K562 (cell line): ENCODE measurements around the gene PRKCQ. TPM values are rescaled to one million over a fixed set of nuclear protein-coding genes. Genes with fewer than 3 reads are reported as not detected.

ENCODE experiments used
- ATAC-seq: fragments of 200-7000 bp; cut with Tn5 transposase; 3 replicates; pipeline ENCODE4 v1.9.1; 2020; ENCODE audit warnings: moderate library complexity
- BruUV-seq: library from RNA; stranded (reverse); fragments of 400-500 nt; replicated peaks from 2 replicates; lab custom pipeline; 2021; lab: Mats Ljungman, UMichigan
- CTCF ChIA-PET: fragments of 300-600 bp; formaldehyde crosslinking; extraction: SDS; loops from one replicate; lab custom pipeline; 2021; ENCODE audit warnings: low intra/inter-chr PET ratio; lab: Yijun Ruan, JAX
- POLR2A ChIA-PET: fragments of 300-600, 350-650 bp; sonication (Branson Sonifier 250); formaldehyde crosslinking; extraction: SDS; loops from one replicate; lab custom pipeline; 2021; ENCODE audit warnings: antibody characterized with exemption, inconsistent platforms; lab: Yijun Ruan, JAX
- DNase-seq, 4 experiments: peaks; one replicate each; pipeline versions ENCODE4 v3.0.0 to v3.0.0-alpha.2; 2011 to 2018; ENCODE audit warnings: low spot score in 3 of 4, mixed read lengths in 3 of 4; ENCODE audit errors: extremely low read depth in 1 of 4
- FAIRE-seq: peaks from 2 replicates; lab custom pipeline; 2011; peaks lifted over from hg19 to GRCh38; lab: Jason Lieb, UNC
- H2AFZ ChIP-seq: 2 replicates; pipeline ENCODE4 v1.6.0; 2011; ENCODE audit warnings: low read depth, low read length, control low read depth, inconsistent platforms
- H3K27ac ChIP-seq: fragments of 200-600 bp; 3 replicates; pipeline ENCODE4 v1.8.0; 2011; ENCODE audit warnings: low read depth, mild to moderate bottlenecking, control low read depth, inconsistent platforms, low read length, moderate library complexity, mixed read lengths; ENCODE audit errors: extremely low read depth
- H3K27me3 ChIP-seq, 2 experiments: fragments of 300-600 bp in 1 of 2; 2 replicates in 1 of 2; 3 replicates in 1 of 2; pipeline versions ENCODE4 v1.6.0 to v1.8.0; 2011; ENCODE audit warnings: inconsistent platforms in 2 of 2, low read length in 2 of 2, mild to moderate bottlenecking in 1 of 2, mixed read lengths in 1 of 2, moderate library complexity in 1 of 2; ENCODE audit not compliant: control insufficient read depth in 2 of 2, insufficient read depth in 2 of 2
- H3K36me3 ChIP-seq: fragments of 300-600 bp; 3 replicates; pipeline ENCODE4 v1.8.0; 2011; ENCODE audit warnings: mild to moderate bottlenecking, low read length, inconsistent platforms; ENCODE audit not compliant: control insufficient read depth, insufficient read depth
- H3K4me1 ChIP-seq, 2 experiments: fragments of 200-600 bp in 1 of 2; replicated peaks in 1 of 2; 2 replicates in 1 of 2; 3 replicates in 1 of 2; pipeline versions ENCODE4 v1.5.1 to v1.8.0; 2011; ENCODE audit warnings: inconsistent platforms in 2 of 2, low read length in 2 of 2, mild to moderate bottlenecking in 1 of 2, mixed read lengths in 1 of 2, moderate library complexity in 1 of 2; ENCODE audit not compliant: control insufficient read depth in 2 of 2, insufficient read depth in 2 of 2
- H3K4me2 ChIP-seq: 2 replicates; pipeline ENCODE4 v1.6.1; 2011; ENCODE audit warnings: low read length, control low read depth, inconsistent platforms, mixed read lengths; ENCODE audit not compliant: insufficient read depth
- H3K4me3 ChIP-seq: fragments of 200-600 bp; sonication (generic), shearing (Covaris generic); 2 replicates; pipeline ENCODE4 v1.5.1; 2016; ENCODE audit warnings: control low read depth, inconsistent platforms
- H3K79me2 ChIP-seq: fragments of 200-600 bp; 3 replicates; pipeline ENCODE4 v1.8.0; 2011; ENCODE audit warnings: low read length, inconsistent platforms; ENCODE audit not compliant: control insufficient read depth, insufficient read depth
- H3K9ac ChIP-seq, 2 experiments: 2 replicates each; pipeline versions ENCODE4 v1.6.0 to v1.6.1; 2011; ENCODE audit warnings: low read depth in 2 of 2, low read length in 2 of 2, control low read depth in 1 of 2, inconsistent platforms in 1 of 2, mild to moderate bottlenecking in 1 of 2, mixed read lengths in 1 of 2; ENCODE audit not compliant: insufficient read depth in 1 of 2
- H3K9me1 ChIP-seq: one replicate; pipeline ENCODE4 v1.6.0; 2011; ENCODE audit warnings: inconsistent platforms, mild to moderate bottlenecking, low read length, moderate library complexity; ENCODE audit not compliant: control insufficient read depth, insufficient read depth
- H3K9me3 ChIP-seq: replicated peaks from 2 replicates; pipeline ENCODE4 v1.5.1; 2011; ENCODE audit warnings: low read depth, low read length, inconsistent platforms; ENCODE audit not compliant: control insufficient read depth, insufficient read depth
- H4K20me1 ChIP-seq: replicated peaks from 2 replicates; pipeline ENCODE4 v1.6.1; 2011; ENCODE audit warnings: low read length, inconsistent platforms, mixed read lengths; ENCODE audit not compliant: control insufficient read depth, insufficient read depth
- KAT8 ChIP-seq: fragments of 450-650 bp; IDR thresholded peaks from 2 replicates; pipeline ENCODE4 v1.6.1; 2016; ENCODE audit warnings: low read depth, mild to moderate bottlenecking
- SRSF3 ChIP-seq: fragments of 200-400 bp; formaldehyde crosslinking; IDR thresholded peaks from 2 replicates; pipeline ENCODE4 v1.6.1; 2016; ENCODE audit warnings: mild to moderate bottlenecking, low read length, moderate library complexity; ENCODE audit not compliant: insufficient read depth
- ZNF12 ChIP-seq: sonication (generic); formaldehyde crosslinking; IDR thresholded peaks from 2 replicates; pipeline ENCODE4 v1.4.0; 2020; ENCODE audit warnings: mild to moderate bottlenecking, missing genetic modification reagents
- WGBS: fragments of 100-300 bp; shearing (Covaris generic); methylation state at CpG from one replicate; pipeline ENCODE4 v1.1.6; 2016; ENCODE audit warnings: low coverage, mixed read lengths; ENCODE audit not compliant: insufficient coverage; ENCODE audit errors: missing lambda C conversion rate; 5-methylcytosine and 5-hydroxymethylcytosine counted together
- in situ Hi-C: fragments of 300-500 bp; cut with MboI; formaldehyde crosslinking; loops from 4 replicates; pipeline ENCODE4 v1.15.0; 2018; ENCODE audit warnings: inconsistent platforms, mixed read lengths
- intact Hi-C: fragments of 100-400 bp; cut with micrococcal nuclease; formaldehyde crosslinking; loops from 2 replicates; pipeline ENCODE4 v1.14.2; 2022
- polyA plus RNA-seq, 8 experiments: library from polyadenylated mRNA; depleted of rRNA in 4 of 8; stranded (reverse) in 5 of 8; unstranded in 3 of 8; fragments of >200 nt; fragmentation: Nextera tagmentation in 2 of 8; fragmentation: Illumina TruSeq in 1 of 8; extraction: Ambion mirVana in 2 of 8; extraction: Trizol in 1 of 8; gene quantifications; 2 replicates each; pipeline versions ENCODE4 v1.2.1 to v1.2.3, GENCODE V29; 2011 to 2014; ENCODE audit warnings: inconsistent platforms in 1 of 8, missing spikeins in 1 of 8
- total RNA-seq, 7 experiments: library from RNA; depleted of rRNA in 6 of 7; stranded (reverse); fragments of >200 nt in 6 of 7; fragmentation: Illumina TruSeq in 2 of 7; extraction: Trizol in 2 of 7; gene quantifications; 2 replicates each; pipeline versions ENCODE4 v1.2.1 to v1.2.3, GENCODE V29; 2011 to 2021; ENCODE audit warnings: low replicate concordance in 1 of 7
- TF ChIP-seq, protein P1 (sequence below): fragments of 450-650 bp; IDR thresholded peaks from 2 replicates; pipeline ENCODE4 v1.6.1; 2016; ENCODE audit warnings: missing biosample characterization, missing genetic modification characterization
- TF ChIP-seq, protein P2 (sequence below): fragments of 150-350 bp; IDR thresholded peaks from 2 replicates; pipeline ENCODE4 v1.6.1; 2014; ENCODE audit warnings: low read depth, mild to moderate bottlenecking, low read length, borderline replicate concordance
- TF ChIP-seq, protein P3 (sequence below): sonication (generic); formaldehyde crosslinking; IDR thresholded peaks from 2 replicates; pipeline ENCODE4 v1.8.1; 2023; ENCODE audit warnings: mild to moderate bottlenecking, missing genetic modification reagents
- TF ChIP-seq, protein P4 (sequence below): conservative IDR thresholded peaks from 2 replicates; pipeline ENCODE4 v1.6.1; 2011; ENCODE audit warnings: low read depth, mild to moderate bottlenecking, low read length; ENCODE audit not compliant: control insufficient read depth

Gene PRKCQ
- total and polyA plus RNA-seq, 9 of the 15 experiments (the other 6 are each of a cell fraction or from before 2014, with no cell fraction given) = 4.4 to 23.3 (median 14.6) TPM

DNA sequence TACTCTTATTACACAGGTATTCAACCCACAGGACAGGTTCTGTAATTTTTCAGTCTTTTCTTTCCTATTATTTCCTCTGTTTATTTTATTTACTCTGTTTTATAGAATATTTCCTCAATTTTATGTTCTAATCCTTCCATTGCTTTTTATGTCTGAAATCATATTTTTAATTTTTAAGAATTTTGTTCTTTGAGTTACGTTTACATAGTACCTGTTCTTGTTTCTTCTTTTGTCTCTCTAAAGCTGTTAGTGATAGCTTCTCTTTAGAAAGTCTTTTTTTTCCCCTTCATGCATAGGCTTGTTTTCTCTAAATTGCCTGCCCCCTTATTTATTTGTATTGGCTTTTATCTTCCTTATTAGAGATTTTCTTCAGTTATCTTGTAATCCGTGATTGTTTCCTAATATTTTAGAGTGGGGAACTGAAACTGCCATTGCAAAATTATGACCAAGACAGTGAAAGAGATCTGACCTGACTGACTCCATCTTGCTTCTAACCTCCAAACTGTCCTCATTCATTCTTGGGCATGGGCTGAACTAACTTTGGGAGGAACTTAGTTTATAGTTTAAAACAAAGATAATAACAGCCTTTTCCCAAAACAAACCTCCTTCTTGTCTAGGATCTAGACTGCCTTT lies 189.7 kb downstream of the PRKCQ start:
- Histone ChIP-seq H3K36me3 (no peaks in the 10 kb centered on the region), H3K4me1 (peaks cover 0 to 5% of the 10 kb centered on the region in 2 experiments; a peak in 3 of 5 replicates), H3K79me2 (no peaks in the 10 kb centered on the region), H4K20me1 (no peaks in the 10 kb centered on the region), H3K27me3 (peaks cover 4 to 31% of the 10 kb centered on the region in 2 experiments; a peak in 4 of 5 replicates), H3K27ac (no peak overlapping the region), H3K9me3 (no peaks in the 10 kb centered on the region; the same call in 1 of the 2 replicates), H3K9me1 (no peaks in the 10 kb centered on the region), H2AFZ (no peak overlapping the region), H3K4me3 (no peak overlapping the region), H3K9ac (no peak overlapping the region), H3K4me2 (no peak overlapping the region)
- POLR2A ChIA-PET = interaction anchor here (1.2 kb wide), 1 partner anchor 13 kb away, joined by 4 read pairs; no protein-coding TSS in a partner anchor
- TF ChIP-seq KAT8 = no peak
- TF ChIP-seq, protein P1, sequence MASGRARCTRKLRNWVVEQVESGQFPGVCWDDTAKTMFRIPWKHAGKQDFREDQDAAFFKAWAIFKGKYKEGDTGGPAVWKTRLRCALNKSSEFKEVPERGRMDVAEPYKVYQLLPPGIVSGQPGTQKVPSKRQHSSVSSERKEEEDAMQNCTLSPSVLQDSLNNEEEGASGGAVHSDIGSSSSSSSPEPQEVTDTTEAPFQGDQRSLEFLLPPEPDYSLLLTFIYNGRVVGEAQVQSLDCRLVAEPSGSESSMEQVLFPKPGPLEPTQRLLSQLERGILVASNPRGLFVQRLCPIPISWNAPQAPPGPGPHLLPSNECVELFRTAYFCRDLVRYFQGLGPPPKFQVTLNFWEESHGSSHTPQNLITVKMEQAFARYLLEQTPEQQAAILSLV = no peak
- TF ChIP-seq SRSF3 = no peak
- TF ChIP-seq ZNF12 (CRISPR knock-in tag) = no peak
- TF ChIP-seq, protein P2, sequence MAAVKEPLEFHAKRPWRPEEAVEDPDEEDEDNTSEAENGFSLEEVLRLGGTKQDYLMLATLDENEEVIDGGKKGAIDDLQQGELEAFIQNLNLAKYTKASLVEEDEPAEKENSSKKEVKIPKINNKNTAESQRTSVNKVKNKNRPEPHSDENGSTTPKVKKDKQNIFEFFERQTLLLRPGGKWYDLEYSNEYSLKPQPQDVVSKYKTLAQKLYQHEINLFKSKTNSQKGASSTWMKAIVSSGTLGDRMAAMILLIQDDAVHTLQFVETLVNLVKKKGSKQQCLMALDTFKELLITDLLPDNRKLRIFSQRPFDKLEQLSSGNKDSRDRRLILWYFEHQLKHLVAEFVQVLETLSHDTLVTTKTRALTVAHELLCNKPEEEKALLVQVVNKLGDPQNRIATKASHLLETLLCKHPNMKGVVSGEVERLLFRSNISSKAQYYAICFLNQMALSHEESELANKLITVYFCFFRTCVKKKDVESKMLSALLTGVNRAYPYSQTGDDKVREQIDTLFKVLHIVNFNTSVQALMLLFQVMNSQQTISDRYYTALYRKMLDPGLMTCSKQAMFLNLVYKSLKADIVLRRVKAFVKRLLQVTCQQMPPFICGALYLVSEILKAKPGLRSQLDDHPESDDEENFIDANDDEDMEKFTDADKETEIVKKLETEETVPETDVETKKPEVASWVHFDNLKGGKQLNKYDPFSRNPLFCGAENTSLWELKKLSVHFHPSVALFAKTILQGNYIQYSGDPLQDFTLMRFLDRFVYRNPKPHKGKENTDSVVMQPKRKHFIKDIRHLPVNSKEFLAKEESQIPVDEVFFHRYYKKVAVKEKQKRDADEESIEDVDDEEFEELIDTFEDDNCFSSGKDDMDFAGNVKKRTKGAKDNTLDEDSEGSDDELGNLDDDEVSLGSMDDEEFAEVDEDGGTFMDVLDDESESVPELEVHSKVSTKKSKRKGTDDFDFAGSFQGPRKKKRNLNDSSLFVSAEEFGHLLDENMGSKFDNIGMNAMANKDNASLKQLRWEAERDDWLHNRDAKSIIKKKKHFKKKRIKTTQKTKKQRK = no peak
- TF ChIP-seq, protein P3, sequence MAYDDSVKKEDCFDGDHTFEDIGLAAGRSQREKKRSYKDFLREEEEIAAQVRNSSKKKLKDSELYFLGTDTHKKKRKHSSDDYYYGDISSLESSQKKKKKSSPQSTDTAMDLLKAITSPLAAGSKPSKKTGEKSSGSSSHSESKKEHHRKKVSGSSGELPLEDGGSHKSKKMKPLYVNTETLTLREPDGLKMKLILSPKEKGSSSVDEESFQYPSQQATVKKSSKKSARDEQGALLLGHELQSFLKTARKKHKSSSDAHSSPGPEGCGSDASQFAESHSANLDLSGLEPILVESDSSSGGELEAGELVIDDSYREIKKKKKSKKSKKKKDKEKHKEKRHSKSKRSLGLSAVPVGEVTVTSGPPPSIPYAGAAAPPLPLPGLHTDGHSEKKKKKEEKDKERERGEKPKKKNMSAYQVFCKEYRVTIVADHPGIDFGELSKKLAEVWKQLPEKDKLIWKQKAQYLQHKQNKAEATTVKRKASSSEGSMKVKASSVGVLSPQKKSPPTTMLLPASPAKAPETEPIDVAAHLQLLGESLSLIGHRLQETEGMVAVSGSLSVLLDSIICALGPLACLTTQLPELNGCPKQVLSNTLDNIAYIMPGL (CRISPR knock-in tag) = no peak
- TF ChIP-seq, protein P4, sequence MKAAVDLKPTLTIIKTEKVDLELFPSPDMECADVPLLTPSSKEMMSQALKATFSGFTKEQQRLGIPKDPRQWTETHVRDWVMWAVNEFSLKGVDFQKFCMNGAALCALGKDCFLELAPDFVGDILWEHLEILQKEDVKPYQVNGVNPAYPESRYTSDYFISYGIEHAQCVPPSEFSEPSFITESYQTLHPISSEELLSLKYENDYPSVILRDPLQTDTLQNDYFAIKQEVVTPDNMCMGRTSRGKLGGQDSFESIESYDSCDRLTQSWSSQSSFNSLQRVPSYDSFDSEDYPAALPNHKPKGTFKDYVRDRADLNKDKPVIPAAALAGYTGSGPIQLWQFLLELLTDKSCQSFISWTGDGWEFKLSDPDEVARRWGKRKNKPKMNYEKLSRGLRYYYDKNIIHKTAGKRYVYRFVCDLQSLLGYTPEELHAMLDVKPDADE = no peak
- DNase-seq (no peak), FAIRE-seq (no peak), ATAC-seq (no peak)
- CTCF ChIA-PET = no interaction called here
- no TSS peak for BruUV-seq
- WGBS = 0% methylated on average over 2 of the region's 2 CpGs
- intact Hi-C loops (no loop called here), in situ Hi-C loops (loop anchor here (5.0 to 25.0 kb wide), 3 partner anchors 188 to 453 kb away; partner anchors contain the start of gene PFKFB3)
